Osteocyte (in vitro differentiated cells): ENCODE measurements around the gene SPTBN4. TPM values are rescaled to one million over a fixed set of nuclear protein-coding genes. Genes with fewer than 3 reads are reported as not detected.

ENCODE experiments used
- DNase-seq: peaks from one replicate; pipeline ENCODE4 v3.0.0; 2021; ENCODE audit warnings: mixed read lengths; ENCODE audit not compliant: unreplicated experiment; ENCODE audit errors: extremely low spot score
- H3K27ac Mint-ChIP-seq: one replicate; pipeline ENCODE4 v1.8.0; 2021; ENCODE audit warnings: mild to moderate bottlenecking, mixed read lengths; ENCODE audit not compliant: unreplicated experiment
- H3K27me3 Mint-ChIP-seq: one replicate; pipeline ENCODE4 v1.8.0; 2021; ENCODE audit warnings: mixed read lengths; ENCODE audit not compliant: unreplicated experiment
- H3K36me3 Mint-ChIP-seq: one replicate; pipeline ENCODE4 v1.8.0; 2021; ENCODE audit warnings: mixed read lengths; ENCODE audit not compliant: unreplicated experiment
- H3K4me1 Mint-ChIP-seq: one replicate; pipeline ENCODE4 v1.8.0; 2021; ENCODE audit warnings: mixed read lengths; ENCODE audit not compliant: unreplicated experiment
- H3K4me3 Mint-ChIP-seq: one replicate; pipeline ENCODE4 v1.8.0; 2021; ENCODE audit warnings: mild to moderate bottlenecking, moderate library complexity, mixed read lengths; ENCODE audit not compliant: unreplicated experiment
- H3K9me3 Mint-ChIP-seq: one replicate; pipeline ENCODE4 v1.8.0; 2021; ENCODE audit warnings: mixed read lengths; ENCODE audit not compliant: unreplicated experiment
- total RNA-seq: library from RNA; stranded (reverse); gene quantifications from 2 replicates; pipeline ENCODE4 v1.2.1, GENCODE V29; 2021
- TF ChIP-seq, protein P1 (sequence below): fragments of 200-600 bp; sonication (generic); IDR thresholded peaks from 2 replicates; pipeline ENCODE4 v1.5.0; 2021; ENCODE audit warnings: antibody characterized with exemption, mild to moderate bottlenecking, moderate library complexity

Gene SPTBN4
- total RNA-seq, 1 donor from 2014 or later, result 0.48 TPM

GRCh38 chr19:40502647-40503319, 36.0 kb downstream of the SPTBN4 start:
- H3K4me3 Mint-ChIP-seq, result no peak overlapping the region
- no peak overlapping the region for H3K27ac Mint-ChIP-seq
- no peaks in the 10 kb centered on the region for H3K36me3 Mint-ChIP-seq
- DNase-seq, result no peak
- TF ChIP-seq, protein P1, sequence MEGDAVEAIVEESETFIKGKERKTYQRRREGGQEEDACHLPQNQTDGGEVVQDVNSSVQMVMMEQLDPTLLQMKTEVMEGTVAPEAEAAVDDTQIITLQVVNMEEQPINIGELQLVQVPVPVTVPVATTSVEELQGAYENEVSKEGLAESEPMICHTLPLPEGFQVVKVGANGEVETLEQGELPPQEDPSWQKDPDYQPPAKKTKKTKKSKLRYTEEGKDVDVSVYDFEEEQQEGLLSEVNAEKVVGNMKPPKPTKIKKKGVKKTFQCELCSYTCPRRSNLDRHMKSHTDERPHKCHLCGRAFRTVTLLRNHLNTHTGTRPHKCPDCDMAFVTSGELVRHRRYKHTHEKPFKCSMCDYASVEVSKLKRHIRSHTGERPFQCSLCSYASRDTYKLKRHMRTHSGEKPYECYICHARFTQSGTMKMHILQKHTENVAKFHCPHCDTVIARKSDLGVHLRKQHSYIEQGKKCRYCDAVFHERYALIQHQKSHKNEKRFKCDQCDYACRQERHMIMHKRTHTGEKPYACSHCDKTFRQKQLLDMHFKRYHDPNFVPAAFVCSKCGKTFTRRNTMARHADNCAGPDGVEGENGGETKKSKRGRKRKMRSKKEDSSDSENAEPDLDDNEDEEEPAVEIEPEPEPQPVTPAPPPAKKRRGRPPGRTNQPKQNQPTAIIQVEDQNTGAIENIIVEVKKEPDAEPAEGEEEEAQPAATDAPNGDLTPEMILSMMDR, result no peak
- H3K9me3 Mint-ChIP-seq, result no peaks in the 10 kb centered on the region
- H3K27me3 Mint-ChIP-seq, result peaks cover 40% of the 10 kb centered on the region
- H3K4me1 Mint-ChIP-seq, result no peaks in the 10 kb centered on the region

DNA sequence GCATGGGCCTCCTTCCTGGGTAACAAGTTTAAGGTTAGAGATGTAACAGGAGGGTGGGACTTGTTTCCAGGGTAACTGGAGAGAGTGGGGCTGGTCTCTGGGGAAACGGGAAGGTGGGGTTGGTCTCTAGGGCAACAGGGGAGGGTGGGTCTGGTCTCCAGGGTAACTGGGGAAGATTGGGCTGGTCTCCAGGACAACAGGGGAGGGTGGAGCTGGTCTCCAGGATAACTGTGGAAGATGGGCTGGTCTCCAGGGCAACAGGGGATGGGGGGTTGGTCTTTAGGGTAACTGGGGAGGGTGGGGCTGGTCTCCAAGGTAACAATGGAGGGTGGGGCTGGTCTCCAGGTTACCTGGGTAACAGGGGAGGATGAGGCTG, 36.5 kb downstream of the SPTBN4 start:
- Mint-ChIP-seq H3K36me3 (no peaks in the 10 kb centered on the region), H3K4me1 (no peaks in the 10 kb centered on the region), H3K27me3 (peaks cover 40% of the 10 kb centered on the region), H3K27ac (no peak overlapping the region), H3K9me3 (no peaks in the 10 kb centered on the region), H3K4me3 (no peak overlapping the region)
- DNase-seq, result no peak
- TF ChIP-seq, protein P1, result no peak

GRCh38 chr19:40506099-40506498, 39.3 kb downstream of the SPTBN4 start:
- H3K4me1 Mint-ChIP-seq, result no peaks in the 10 kb centered on the region
- TF ChIP-seq, protein P1, result no peak
- DNase-seq, result no peak
- peaks cover 50% of the 10 kb centered on the region for H3K27me3 Mint-ChIP-seq
- no peak overlapping the region for H3K27ac Mint-ChIP-seq
- no peaks in the 10 kb centered on the region for H3K9me3 Mint-ChIP-seq
- H3K4me3 Mint-ChIP-seq, result no peak overlapping the region
- H3K36me3 Mint-ChIP-seq, result no peaks in the 10 kb centered on the region

DNA sequence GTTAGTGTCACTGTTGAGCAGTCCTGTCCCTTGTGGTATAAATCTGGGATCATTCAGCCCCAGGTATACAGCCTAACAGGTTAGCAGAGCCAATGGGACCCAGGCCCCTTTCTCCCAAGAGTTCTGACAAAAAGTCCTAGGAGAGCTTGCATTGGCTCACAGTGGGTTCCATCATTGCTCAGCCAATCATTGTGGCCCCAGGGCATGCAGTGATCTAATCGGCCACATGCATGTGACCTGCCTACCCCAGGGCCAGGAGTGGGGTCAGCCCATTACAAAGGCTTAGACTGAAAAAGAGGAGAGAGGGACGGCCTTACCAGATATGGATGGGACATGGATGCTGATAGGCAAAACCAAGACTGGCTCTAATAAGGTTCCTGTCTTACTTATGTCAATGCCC, 41.1 kb downstream of the SPTBN4 start:
- TF ChIP-seq, protein P1, result no peak
- Mint-ChIP-seq H3K4me3 (no peak overlapping the region), H3K4me1 (no peaks in the 10 kb centered on the region), H3K27ac (no peak overlapping the region), H3K36me3 (no peaks in the 10 kb centered on the region), H3K9me3 (no peaks in the 10 kb centered on the region), H3K27me3 (peaks cover 50% of the 10 kb centered on the region)
- no peak for DNase-seq

DNA sequence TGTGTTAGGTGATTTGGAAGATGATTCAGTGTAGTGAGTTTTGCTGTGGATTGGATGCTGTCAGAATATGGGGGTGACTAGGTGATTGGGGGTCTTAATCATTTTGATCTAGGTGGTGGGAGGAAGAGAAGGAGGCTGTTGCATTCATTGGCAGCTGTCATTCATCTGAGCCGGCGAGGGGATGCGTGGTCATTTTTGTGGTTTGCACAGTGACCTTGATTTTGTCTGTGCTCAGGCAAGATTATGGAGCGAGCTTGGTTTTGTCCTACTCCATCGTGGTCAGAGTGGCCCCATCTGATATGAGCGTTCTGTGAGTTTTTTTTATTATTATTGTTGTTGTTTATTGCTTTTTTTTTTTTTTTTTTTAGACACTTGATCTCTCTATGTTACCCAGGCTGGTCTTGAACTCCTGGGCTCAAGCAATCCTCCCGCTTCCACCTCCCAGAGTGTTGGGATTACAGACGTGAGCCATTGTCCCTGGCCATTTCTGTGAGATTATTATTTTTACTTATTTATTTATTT, 42.0 kb downstream of the SPTBN4 start:
- Mint-ChIP-seq H3K27ac (no peak overlapping the region), H3K4me1 (no peaks in the 10 kb centered on the region), H3K27me3 (peaks cover 50% of the 10 kb centered on the region), H3K4me3 (no peak overlapping the region), H3K36me3 (no peaks in the 10 kb centered on the region), H3K9me3 (no peaks in the 10 kb centered on the region)
- no peak for DNase-seq
- TF ChIP-seq, protein P1, result no peak
